Endothelial cell (in vitro differentiated cells): Measurements from ENCODE around the gene RHAG. TPM values are rescaled to one million over a fixed set of nuclear protein-coding genes. Genes with fewer than 3 reads are reported as not detected.

Experiments used
- DNase-seq: peaks from one replicate; pipeline ENCODE4 v3.0.0; 2021; ENCODE audit warnings: low spot score
- H3K27ac Mint-ChIP-seq: one replicate; pipeline ENCODE4 v1.8.0; 2021; ENCODE audit warnings: mixed read lengths, inconsistent platforms; ENCODE audit not compliant: unreplicated experiment
- H3K27me3 Mint-ChIP-seq: one replicate; pipeline ENCODE4 v1.8.0; 2021; ENCODE audit warnings: mild to moderate bottlenecking, moderate library complexity, mixed read lengths, inconsistent platforms; ENCODE audit not compliant: unreplicated experiment
- H3K36me3 Mint-ChIP-seq: one replicate; pipeline ENCODE4 v1.8.0; 2021; ENCODE audit warnings: mild to moderate bottlenecking, low read depth, mixed read lengths, inconsistent platforms; ENCODE audit not compliant: unreplicated experiment
- H3K4me1 Mint-ChIP-seq: one replicate; pipeline ENCODE4 v1.8.0; 2021; ENCODE audit warnings: mild to moderate bottlenecking, mixed read lengths, inconsistent platforms; ENCODE audit not compliant: unreplicated experiment
- H3K4me3 Mint-ChIP-seq: one replicate; pipeline ENCODE4 v1.8.0; 2021; ENCODE audit warnings: mild to moderate bottlenecking, mixed read lengths, inconsistent platforms; ENCODE audit not compliant: unreplicated experiment
- H3K9me3 Mint-ChIP-seq: one replicate; pipeline ENCODE4 v1.8.0; 2021; ENCODE audit warnings: mixed read lengths, inconsistent platforms; ENCODE audit not compliant: unreplicated experiment
- total RNA-seq: library from RNA; stranded (reverse); fragmentation: NEBNext Ultra II Directional; extraction: Animal tissue kit (Norgen Biotek cat#: 25700); gene quantifications from one replicate; pipeline ENCODE4 v1.2.1, GENCODE V29; 2021; ENCODE audit not compliant: unreplicated experiment
- TF ChIP-seq, protein P1 (sequence below): fragments of 200-600 bp; sonication (generic); IDR thresholded peaks from one replicate; pipeline ENCODE4 v1.5.0; 2021; ENCODE audit warnings: antibody characterized with exemption; ENCODE audit not compliant: unreplicated experiment

The RHAG gene
- total RNA-seq, 1 donor from 2014 or later, result 0.46 TPM

GRCh38 chr6:49565261-49565660 is 71.4 kb downstream of the RHAG start:
- Mint-ChIP-seq H3K27me3 (peaks cover 3% of the 10 kb centered on the region), H3K36me3 (peaks cover 5% of the 10 kb centered on the region), H3K4me3 (no peak overlapping the region), H3K4me1 (peaks cover 12% of the 10 kb centered on the region), H3K27ac (no peak overlapping the region), H3K9me3 (no peaks in the 10 kb centered on the region)
- no peak for DNase-seq
- TF ChIP-seq, protein P1, sequence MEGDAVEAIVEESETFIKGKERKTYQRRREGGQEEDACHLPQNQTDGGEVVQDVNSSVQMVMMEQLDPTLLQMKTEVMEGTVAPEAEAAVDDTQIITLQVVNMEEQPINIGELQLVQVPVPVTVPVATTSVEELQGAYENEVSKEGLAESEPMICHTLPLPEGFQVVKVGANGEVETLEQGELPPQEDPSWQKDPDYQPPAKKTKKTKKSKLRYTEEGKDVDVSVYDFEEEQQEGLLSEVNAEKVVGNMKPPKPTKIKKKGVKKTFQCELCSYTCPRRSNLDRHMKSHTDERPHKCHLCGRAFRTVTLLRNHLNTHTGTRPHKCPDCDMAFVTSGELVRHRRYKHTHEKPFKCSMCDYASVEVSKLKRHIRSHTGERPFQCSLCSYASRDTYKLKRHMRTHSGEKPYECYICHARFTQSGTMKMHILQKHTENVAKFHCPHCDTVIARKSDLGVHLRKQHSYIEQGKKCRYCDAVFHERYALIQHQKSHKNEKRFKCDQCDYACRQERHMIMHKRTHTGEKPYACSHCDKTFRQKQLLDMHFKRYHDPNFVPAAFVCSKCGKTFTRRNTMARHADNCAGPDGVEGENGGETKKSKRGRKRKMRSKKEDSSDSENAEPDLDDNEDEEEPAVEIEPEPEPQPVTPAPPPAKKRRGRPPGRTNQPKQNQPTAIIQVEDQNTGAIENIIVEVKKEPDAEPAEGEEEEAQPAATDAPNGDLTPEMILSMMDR, result no peak

GRCh38 chr6:49564552-49564951 is 72.1 kb downstream of the RHAG start:
- Mint-ChIP-seq H3K4me3 (no peak overlapping the region), H3K36me3 (peaks cover 5% of the 10 kb centered on the region), H3K4me1 (peaks cover 12% of the 10 kb centered on the region), H3K27ac (no peak overlapping the region), H3K27me3 (peaks cover 3% of the 10 kb centered on the region), H3K9me3 (no peaks in the 10 kb centered on the region)
- no peak for DNase-seq
- TF ChIP-seq, protein P1, result no peak

DNA sequence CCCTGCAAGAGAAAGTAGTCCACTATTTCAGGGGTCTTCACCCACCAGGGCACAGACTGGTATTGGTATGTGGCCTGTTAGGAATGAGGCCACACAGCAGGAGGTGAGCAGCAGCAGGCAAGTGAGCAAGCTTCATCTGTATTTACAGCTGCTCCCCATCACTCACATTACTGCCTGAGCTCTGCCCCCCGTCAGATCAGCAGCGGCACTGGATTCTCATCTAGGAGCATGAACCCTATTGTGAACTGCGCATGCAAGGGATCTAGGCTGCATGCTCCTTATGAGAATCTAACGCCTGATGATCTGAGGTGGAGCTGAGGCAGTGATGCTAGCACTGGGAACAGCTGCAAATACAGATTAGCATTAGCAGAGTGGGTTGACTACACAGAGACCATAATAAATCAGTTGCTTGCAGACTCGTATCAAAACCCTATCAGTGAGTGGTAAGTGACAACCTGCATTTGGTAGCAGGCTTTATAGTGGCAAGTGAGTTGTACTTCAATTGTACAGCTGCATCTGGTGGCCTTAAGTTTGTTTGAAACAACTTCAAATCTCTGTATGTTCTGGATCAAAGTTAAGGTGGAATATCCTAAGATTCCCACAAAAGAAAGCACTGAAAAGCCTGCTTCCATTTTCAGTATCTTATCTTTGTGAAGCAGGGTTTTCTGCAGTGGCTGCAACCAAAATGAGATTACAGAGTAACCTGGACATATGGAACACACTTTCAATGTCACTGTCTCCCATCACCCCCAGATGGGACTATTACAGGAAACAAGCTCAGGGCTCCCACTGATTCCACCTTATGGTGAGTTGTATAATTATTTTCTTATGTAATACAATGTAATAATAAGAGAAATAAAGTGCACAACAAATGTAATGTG is 73.4 kb downstream of the RHAG start:
- H3K36me3 Mint-ChIP-seq, result peaks cover 5% of the 10 kb centered on the region
- peaks cover 3% of the 10 kb centered on the region for H3K27me3 Mint-ChIP-seq
- no peak overlapping the region for H3K4me3 Mint-ChIP-seq
- DNase-seq, result no peak
- H3K9me3 Mint-ChIP-seq, result no peaks in the 10 kb centered on the region
- peaks cover 12% of the 10 kb centered on the region for H3K4me1 Mint-ChIP-seq
- H3K27ac Mint-ChIP-seq, result no peak overlapping the region
- TF ChIP-seq, protein P1, result no peak

- H3K4me3 Mint-ChIP-seq, result no peak overlapping the region
- H3K36me3 Mint-ChIP-seq, result no peaks in the 10 kb centered on the region
- H3K9me3 Mint-ChIP-seq, result no peaks in the 10 kb centered on the region
- DNase-seq, result no peak
- no peaks in the 10 kb centered on the region for H3K4me1 Mint-ChIP-seq
- TF ChIP-seq, protein P1, result no peak
- no peak overlapping the region for H3K27ac Mint-ChIP-seq
- H3K27me3 Mint-ChIP-seq, result no peaks in the 10 kb centered on the region
Measured at GRCh38 chr6:49558238-49558637, 78.4 kb downstream of the RHAG start.

- no peaks in the 10 kb centered on the region for H3K27me3 Mint-ChIP-seq
- H3K36me3 Mint-ChIP-seq, result no peaks in the 10 kb centered on the region
- H3K9me3 Mint-ChIP-seq, result no peaks in the 10 kb centered on the region
Measured at GRCh38 chr6:49557177-49557576, 79.5 kb downstream of the RHAG start.

More at GRCh38 chr6:49557177-49557576, 79.5 kb downstream of the RHAG start:
- Mint-ChIP-seq H3K27ac (no peak overlapping the region), H3K4me1 (no peaks in the 10 kb centered on the region), H3K4me3 (no peak overlapping the region)
- TF ChIP-seq, protein P1, result no peak
- no peak for DNase-seq
